ENCODE results near the gene RNF103.

The RNF103 gene

GRCh38 chr2:86562922-86563649, 60.6 kb downstream of the RNF103 start, which contains the start of gene CHMP3:
CHMP3 (minus strand) TSS chr2:86563443; CDS start chr2:86563348, 95 bp downstream.
- peak; percentile 97 for DNase-seq

GRCh38 chr2:86562485-86562921, 61.2 kb downstream of the RNF103 start:
- DNase-seq: no peak

- no peak for DNase-seq
Measured at GRCh38 chr2:86557836-86558235, 65.8 kb downstream of the RNF103 start.

GRCh38 chr2:86556508-86556907, 67.2 kb downstream of the RNF103 start:
- DNase-seq: no peak
